Adrenal gland (tissue), 5 donors: ENCODE measurements around the gene B3GLCT.

Experiments
- POLR2A ChIP-seq, 2 donors: fragments of 450-650 bp; IDR thresholded peaks; one replicate each; pipeline ENCODE4 v1.6.1; 2017; ENCODE audit warnings: antibody characterized with exemption in 2 of 2, mild to moderate bottlenecking in 2 of 2, moderate library complexity in 1 of 2
- TF ChIP-seq, protein P1 (sequence below), 6 experiments: fragments of 450-650 bp in 4 of 6; fragments of 200-600 bp in 2 of 6; sonication (generic) in 1 of 6; IDR thresholded peaks; 1 replicate in 5 of 6; 2 replicates in 1 of 6; pipeline versions ENCODE4 v1.5.1 to v1.8.0; 2016 to 2021; ENCODE audit warnings: antibody characterized with exemption in 6 of 6, mild to moderate bottlenecking in 2 of 6, moderate library complexity in 1 of 6
- donor health status: DM: no; HTN: no; CAD: no.

DNA sequence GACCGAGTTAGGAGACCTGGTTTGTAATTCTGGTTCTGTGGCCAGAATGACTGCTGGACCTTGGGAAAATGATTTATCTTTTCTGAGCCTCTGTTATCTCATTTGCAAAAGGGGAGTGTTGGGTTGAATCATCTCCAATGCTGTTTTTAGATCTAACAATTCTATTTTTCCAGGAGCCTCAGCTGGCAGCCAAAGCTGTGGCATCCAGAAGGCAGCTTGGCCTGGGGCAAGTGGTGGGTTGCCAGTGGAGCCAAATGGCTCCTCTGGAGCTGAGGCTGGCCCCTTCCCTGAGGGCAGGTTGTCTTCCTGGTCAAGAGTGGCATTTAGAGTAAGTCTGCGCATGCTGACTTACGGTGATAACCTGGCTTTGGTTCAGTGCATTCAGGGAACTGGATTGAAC, 21.3 kb downstream of the B3GLCT start:
- TF ChIP-seq POLR2A (IDR thresholded peaks at IDR 0.05), result no peak
- TF ChIP-seq, protein P1, sequence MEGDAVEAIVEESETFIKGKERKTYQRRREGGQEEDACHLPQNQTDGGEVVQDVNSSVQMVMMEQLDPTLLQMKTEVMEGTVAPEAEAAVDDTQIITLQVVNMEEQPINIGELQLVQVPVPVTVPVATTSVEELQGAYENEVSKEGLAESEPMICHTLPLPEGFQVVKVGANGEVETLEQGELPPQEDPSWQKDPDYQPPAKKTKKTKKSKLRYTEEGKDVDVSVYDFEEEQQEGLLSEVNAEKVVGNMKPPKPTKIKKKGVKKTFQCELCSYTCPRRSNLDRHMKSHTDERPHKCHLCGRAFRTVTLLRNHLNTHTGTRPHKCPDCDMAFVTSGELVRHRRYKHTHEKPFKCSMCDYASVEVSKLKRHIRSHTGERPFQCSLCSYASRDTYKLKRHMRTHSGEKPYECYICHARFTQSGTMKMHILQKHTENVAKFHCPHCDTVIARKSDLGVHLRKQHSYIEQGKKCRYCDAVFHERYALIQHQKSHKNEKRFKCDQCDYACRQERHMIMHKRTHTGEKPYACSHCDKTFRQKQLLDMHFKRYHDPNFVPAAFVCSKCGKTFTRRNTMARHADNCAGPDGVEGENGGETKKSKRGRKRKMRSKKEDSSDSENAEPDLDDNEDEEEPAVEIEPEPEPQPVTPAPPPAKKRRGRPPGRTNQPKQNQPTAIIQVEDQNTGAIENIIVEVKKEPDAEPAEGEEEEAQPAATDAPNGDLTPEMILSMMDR (IDR thresholded peaks at IDR 0.05), result no peak
